Head of caudate nucleus (tissue), 42 donors: ENCODE measurements around the gene FAM124B.

Experiments used
- DNase-seq, 42 donors: peaks; one replicate each; pipeline versions ENCODE4 v3.0.0 to v3.0.0-alpha.2; 2020 to 2021; ENCODE audit warnings: mixed read lengths in 7 of 42
- intact Hi-C: fragments of 100-400 bp; cut with DNase I; formaldehyde crosslinking; loops from one replicate; pipeline ENCODE4 v1.15.0; 2022

The FAM124B gene

GRCh38 chr2:224401641-224402342 lies at the start of gene FAM124B:
Gene FAM124B (minus strand): TSS chr2:224402107. CDS start chr2:224401768, 339 bp downstream.
- intact Hi-C loops, result no loop called here
- DNase-seq, result peak in 41 of 42 donors; percentile 9 to 64 (median 32)

- peak in 3 of 42 donors; percentile 13 to 45 (median 17) for DNase-seq
- intact Hi-C loops, result no loop called here
Observed at GRCh38 chr2:224449212-224450147, 47.6 kb upstream of the FAM124B start.

GRCh38 chr2:224448236-224448635 lies 46.3 kb upstream of the FAM124B start:
- DNase-seq, result no peak
- intact Hi-C loops, result no loop called here

GRCh38 chr2:224444783-224445182 lies 42.9 kb upstream of the FAM124B start:
- intact Hi-C loops, result no loop called here
- no peak for DNase-seq

GRCh38 chr2:224444021-224444420 lies 42.1 kb upstream of the FAM124B start:
- intact Hi-C loops, result no loop called here
- no peak for DNase-seq

GRCh38 chr2:224442071-224442967 lies 40.4 kb upstream of the FAM124B start:
- DNase-seq, result no peak
- intact Hi-C loops, result no loop called here

GRCh38 chr2:224440988-224441387 lies 39.1 kb upstream of the FAM124B start:
- intact Hi-C loops, result no loop called here
- DNase-seq, result no peak

- DNase-seq, result no peak
- intact Hi-C loops, result no loop called here
Observed at GRCh38 chr2:224438726-224439125, 36.8 kb upstream of the FAM124B start.

- DNase-seq, result no peak
- intact Hi-C loops, result no loop called here
Observed at GRCh38 chr2:224436634-224437033, 34.7 kb upstream of the FAM124B start.

GRCh38 chr2:224434618-224435017 lies 32.7 kb upstream of the FAM124B start:
- intact Hi-C loops, result no loop called here
- no peak for DNase-seq

- DNase-seq, result no peak
- intact Hi-C loops, result no loop called here
Observed at GRCh38 chr2:224433442-224433841, 31.5 kb upstream of the FAM124B start.

- intact Hi-C loops, result no loop called here
- peak in 9 of 42 donors; percentile 16 to 53 (median 28) for DNase-seq
Observed at GRCh38 chr2:224432003-224432579, 30.2 kb upstream of the FAM124B start.

GRCh38 chr2:224429441-224429810 lies 27.5 kb upstream of the FAM124B start:
- intact Hi-C loops, result no loop called here
- no peak for DNase-seq

GRCh38 chr2:224428787-224429440 lies 27.0 kb upstream of the FAM124B start:
- DNase-seq, result no peak
- intact Hi-C loops, result no loop called here

GRCh38 chr2:224427471-224427870 lies 25.6 kb upstream of the FAM124B start:
- no peak for DNase-seq
- intact Hi-C loops, result no loop called here

- no peak for DNase-seq
- intact Hi-C loops, result no loop called here
Observed at GRCh38 chr2:224426656-224427055, 24.7 kb upstream of the FAM124B start.

- no peak for DNase-seq
- intact Hi-C loops, result no loop called here
Observed at GRCh38 chr2:224421065-224421464, 19.2 kb upstream of the FAM124B start.

GRCh38 chr2:224417947-224418346 lies 16.0 kb upstream of the FAM124B start:
- no peak for DNase-seq
- intact Hi-C loops, result no loop called here

GRCh38 chr2:224417361-224417729 lies 15.4 kb upstream of the FAM124B start:
- DNase-seq, result no peak
- intact Hi-C loops, result no loop called here
